ENCODE results near the gene LINC01488.

Gene LINC01488

DNA sequence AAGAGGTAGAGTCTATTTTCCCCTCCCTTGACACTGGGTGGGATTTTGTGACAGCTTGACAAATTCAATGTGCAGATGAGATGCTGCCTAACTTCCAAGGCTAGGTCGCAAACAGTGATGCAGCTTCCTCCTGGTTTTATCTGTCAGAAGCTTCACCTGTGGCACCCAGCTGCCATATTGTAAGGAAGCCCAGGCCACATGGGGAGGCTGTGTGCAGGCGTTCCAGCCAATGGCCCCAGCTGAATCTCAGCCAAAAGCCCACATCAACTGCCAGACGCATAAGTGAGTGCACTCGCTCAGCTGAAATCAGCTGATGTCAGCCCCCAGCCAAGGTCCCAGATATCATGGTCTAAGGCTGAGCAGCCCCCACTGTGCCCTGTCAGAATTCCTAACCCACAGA is 24.8 kb upstream of the LINC01488 start:
- Histone ChIP-seq H3K9me3 (ENCODE audit: insufficient read depth, low read depth, low read length) (0 out of 2 replicates have a peak, but pooled peaks cover 2% of the 10 kb centered on the region), H3K27ac (ENCODE audit: low read depth, low read length) (no peak overlapping the region), H3K4me1 (ENCODE audit: insufficient read depth, low read length) (peaks cover 3% of the 10 kb centered on the region; the same call in 1 of the 2 replicates), H3K4me3 (ENCODE audit: low read length) (no peak overlapping the region), H3K9ac (ENCODE audit: low read depth, low read length) (no peak overlapping the region), H3K36me3 (ENCODE audit: insufficient read depth, low read length) (no peaks in the 10 kb centered on the region), H3K27me3 (ENCODE audit: insufficient read depth, low read length) (no peaks in the 10 kb centered on the region)
- 93% methylated on average over 4 of the region's 4 CpGs for WGBS

DNA sequence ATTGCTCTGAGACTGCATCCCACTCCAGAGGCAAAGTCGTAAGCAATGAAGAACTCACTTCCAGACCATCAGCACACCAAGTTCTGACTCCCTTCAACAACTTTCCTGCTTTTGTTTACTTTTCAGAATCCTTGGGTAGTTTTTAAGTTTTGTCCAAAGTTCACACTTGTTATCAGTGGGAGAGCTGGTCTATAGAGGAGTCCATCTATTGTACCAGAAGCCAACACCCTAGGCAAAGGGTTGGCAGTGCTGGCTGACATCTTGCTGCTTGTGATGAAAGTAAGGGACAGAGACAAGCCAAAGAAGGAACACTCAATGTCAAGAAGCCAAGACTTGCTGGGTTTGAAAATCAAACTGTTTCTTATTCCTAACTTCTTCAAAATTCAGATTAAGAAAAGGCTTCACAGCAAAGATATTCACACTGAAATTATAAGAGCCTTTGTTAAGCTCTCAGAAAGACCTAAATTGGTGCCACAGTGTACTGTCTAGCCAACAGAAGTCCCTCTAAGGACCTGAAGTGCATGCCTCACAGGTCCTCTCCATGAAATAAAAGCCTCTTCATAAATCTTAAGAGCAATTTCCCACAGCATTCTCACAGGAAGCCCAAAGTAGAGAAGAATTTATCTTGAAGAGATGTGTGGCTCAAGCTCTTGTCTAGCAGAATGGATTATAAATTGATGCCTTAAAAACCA is 21.5 kb upstream of the LINC01488 start:
- WGBS, result 90% methylated on average over 1 of the region's 1 CpG
- Histone ChIP-seq H3K36me3 (ENCODE audit: insufficient read depth, low read length) (no peaks in the 10 kb centered on the region), H3K9me3 (ENCODE audit: insufficient read depth, low read depth, low read length) (0 out of 2 replicates have a peak, but pooled peaks cover 2% of the 10 kb centered on the region), H3K4me1 (ENCODE audit: insufficient read depth, low read length) (peaks cover 3% of the 10 kb centered on the region; the same call in 1 of the 2 replicates), H3K27ac (ENCODE audit: low read depth, low read length) (no peak overlapping the region), H3K9ac (ENCODE audit: low read depth, low read length) (no peak overlapping the region), H3K27me3 (ENCODE audit: insufficient read depth, low read length) (no peaks in the 10 kb centered on the region), H3K4me3 (ENCODE audit: low read length) (no peak overlapping the region)

DNA sequence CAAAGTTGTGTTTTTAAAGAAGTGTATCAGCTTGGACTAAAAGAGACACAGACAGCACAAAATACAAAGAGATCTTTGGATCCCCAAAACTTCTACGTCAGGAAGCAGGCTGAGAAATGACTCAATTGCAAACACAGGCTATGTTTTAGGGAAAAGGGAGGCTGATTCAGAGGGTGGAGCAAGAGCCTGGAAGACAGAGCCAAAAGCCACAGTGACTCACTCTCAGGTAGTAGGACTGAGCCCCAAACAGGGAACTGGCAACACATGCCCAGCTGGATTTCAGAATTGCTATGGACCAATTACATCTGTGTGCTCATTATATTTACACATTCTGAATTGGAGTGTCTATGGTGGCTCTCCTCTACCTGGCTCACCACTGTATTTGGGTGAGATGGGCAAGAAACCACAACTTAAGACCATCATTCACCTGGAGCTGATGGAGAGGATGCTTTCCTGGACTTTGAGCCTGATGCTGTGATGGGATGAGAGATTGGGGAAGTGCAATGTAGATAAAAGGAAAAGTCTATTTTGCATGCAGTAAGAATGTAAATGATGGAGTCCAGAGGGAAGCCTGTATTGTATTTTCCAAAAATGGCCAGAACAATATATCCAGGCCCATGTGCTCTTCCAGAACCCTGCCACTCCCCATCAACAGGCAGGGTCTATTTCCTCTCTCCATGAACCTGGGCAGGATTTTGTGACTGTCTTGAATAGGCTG is 20.8 kb upstream of the LINC01488 start:
- H3K27me3 ChIP-seq (ENCODE audit: insufficient read depth, low read length), result no peaks in the 10 kb centered on the region
- H3K27ac ChIP-seq (ENCODE audit: low read depth, low read length), result no peak overlapping the region
- H3K9me3 ChIP-seq (ENCODE audit: insufficient read depth, low read depth, low read length), result 0 out of 2 replicates have a peak, but pooled peaks cover 2% of the 10 kb centered on the region
- H3K4me1 ChIP-seq (ENCODE audit: insufficient read depth, low read length), result peaks cover 3% of the 10 kb centered on the region; the same call in 1 of the 2 replicates
- 94% methylated on average over 1 of the region's 1 CpG for WGBS
- no peak overlapping the region for H3K4me3 ChIP-seq (ENCODE audit: low read length)
- H3K36me3 ChIP-seq (ENCODE audit: insufficient read depth, low read length), result no peaks in the 10 kb centered on the region
- H3K9ac ChIP-seq (ENCODE audit: low read depth, low read length), result no peak overlapping the region

DNA sequence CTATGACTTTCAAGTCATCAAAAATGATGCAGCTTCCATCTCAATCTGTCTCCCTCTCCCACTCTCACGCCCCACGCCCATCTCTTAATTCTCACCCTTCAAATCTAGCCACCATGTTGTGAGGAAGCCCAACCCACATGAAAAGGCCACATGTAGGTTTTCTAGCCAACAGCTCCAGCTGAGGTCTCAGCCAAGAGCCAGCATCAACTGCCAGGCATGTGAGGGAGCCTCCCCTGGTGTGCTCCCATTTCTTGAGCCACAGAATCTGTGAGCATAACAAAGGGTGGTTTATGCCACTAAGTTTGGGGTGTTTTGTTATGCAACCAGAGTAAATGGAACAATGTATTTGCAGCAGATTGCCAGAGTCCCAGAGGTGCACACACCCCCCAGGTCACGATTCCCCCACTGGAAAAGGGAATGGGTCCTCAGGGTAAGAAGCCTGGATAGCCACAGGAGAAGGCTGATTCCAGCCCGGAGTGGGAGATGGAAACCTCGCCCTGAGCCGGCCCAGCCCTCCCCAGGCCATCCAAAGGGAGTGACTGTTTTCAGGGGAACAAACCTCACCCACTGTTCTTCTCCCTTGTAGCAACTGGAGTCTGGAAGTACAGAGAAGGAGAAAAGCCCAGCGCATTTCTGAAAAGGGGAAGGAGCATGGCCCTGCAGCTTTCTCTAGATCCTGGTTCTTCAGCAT is 20.0 kb upstream of the LINC01488 start:
- 87% methylated on average over 7 of the region's 7 CpGs for WGBS
- Histone ChIP-seq H3K27me3 (ENCODE audit: insufficient read depth, low read length) (no peaks in the 10 kb centered on the region), H3K9ac (ENCODE audit: low read depth, low read length) (no peak overlapping the region), H3K27ac (ENCODE audit: low read depth, low read length) (no peak overlapping the region), H3K4me1 (ENCODE audit: insufficient read depth, low read length) (peaks cover 3% of the 10 kb centered on the region; the same call in 1 of the 2 replicates), H3K36me3 (ENCODE audit: insufficient read depth, low read length) (no peaks in the 10 kb centered on the region), H3K4me3 (ENCODE audit: low read length) (no peak overlapping the region), H3K9me3 (ENCODE audit: insufficient read depth, low read depth, low read length) (0 out of 2 replicates have a peak, but pooled peaks cover 2% of the 10 kb centered on the region)

DNA sequence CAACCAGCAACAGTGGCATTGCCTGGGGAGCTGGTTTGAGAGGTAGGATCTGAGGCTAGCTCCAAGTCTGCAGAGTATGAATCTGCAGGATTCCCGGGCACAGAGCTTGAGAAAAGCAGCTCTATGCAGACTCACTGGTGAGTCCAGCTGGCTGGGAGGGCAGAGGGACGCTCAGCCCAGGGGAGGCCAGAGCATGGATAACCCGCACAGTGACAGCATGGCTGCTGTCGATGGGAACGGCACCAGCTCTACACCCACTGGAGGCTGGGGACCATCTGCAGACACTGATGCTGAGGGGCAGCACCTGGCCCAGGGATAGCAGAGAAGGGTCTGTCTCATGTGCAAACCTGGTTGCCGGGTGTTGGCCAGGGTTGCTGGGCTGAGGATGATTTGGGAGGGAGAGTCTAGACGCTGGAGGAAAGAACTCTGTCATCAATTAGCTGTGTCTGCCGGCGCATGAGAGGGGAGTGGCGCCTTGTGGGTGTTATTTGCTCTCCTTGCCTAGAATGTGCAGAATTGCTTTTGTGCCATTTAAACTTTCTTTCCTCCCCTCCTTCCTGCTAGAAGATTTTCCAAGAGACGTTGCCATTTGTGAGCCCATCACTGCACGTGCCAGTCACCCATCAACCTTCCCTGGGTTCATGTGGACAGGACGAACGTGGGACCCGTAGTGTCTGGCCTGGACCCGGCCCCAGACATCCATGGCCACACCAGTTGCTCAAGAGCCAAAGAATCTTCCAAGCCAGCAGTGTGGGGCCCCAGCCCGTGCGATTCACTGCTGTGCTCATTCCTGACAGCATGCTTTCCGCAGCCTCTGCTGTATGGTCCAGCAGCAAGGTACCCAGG is 19.1 kb upstream of the LINC01488 start:
- no peaks in the 10 kb centered on the region for H3K27me3 ChIP-seq (ENCODE audit: insufficient read depth, low read length)
- WGBS, result 93% methylated on average over 19 of the region's 19 CpGs
- no peak overlapping the region for H3K9ac ChIP-seq (ENCODE audit: low read depth, low read length)
- peaks cover 3% of the 10 kb centered on the region; the same call in 1 of the 2 replicates for H3K4me1 ChIP-seq (ENCODE audit: insufficient read depth, low read length)
- H3K27ac ChIP-seq (ENCODE audit: low read depth, low read length), result no peak overlapping the region
- 0 out of 2 replicates have a peak, but pooled peaks cover 2% of the 10 kb centered on the region for H3K9me3 ChIP-seq (ENCODE audit: insufficient read depth, low read depth, low read length)
- no peaks in the 10 kb centered on the region for H3K36me3 ChIP-seq (ENCODE audit: insufficient read depth, low read length)
- no peak overlapping the region for H3K4me3 ChIP-seq (ENCODE audit: low read length)

DNA sequence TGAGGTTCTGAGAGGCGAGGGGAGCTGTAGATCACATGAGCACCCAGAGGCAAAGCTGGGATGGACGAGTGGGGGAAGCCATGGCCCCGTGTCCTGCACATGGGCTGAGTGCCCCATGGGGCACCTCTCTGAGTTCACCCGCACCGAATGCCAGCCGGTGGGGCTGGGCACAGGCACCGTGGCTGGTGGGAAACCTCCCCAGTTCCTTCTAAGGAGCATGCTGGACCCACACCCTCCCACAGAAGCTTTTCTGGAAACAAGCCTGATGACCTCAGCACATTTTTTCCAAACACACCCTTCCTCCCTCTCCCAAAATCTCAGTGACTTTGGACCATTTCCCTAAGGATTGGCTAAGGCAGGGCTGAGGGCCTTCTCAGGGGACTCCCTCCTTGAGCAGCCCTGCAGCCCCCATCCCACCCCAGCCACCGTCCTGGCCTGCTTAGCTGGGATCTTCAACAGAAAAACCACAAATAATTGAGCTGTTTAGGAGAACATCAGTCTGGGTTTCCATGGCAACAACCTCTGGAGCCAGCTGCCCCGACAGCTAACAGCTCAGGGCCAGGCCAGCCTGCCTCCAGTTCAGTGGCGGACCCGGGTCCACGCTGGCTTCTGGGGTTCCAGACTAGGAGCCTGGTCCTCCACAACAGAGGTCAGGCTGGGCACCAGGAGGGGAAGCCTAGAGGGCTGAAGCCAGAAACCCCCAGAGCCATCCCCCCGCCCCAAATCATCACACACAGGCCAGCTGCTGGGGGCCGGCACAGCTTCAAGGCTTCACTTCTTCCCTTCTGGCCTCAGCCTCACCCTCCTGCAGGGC is 18.1 kb upstream of the LINC01488 start:
- Histone ChIP-seq H3K9ac (ENCODE audit: low read depth, low read length) (no peak overlapping the region), H3K4me3 (ENCODE audit: low read length) (no peak overlapping the region), H3K27ac (ENCODE audit: low read depth, low read length) (no peak overlapping the region), H3K9me3 (ENCODE audit: insufficient read depth, low read depth, low read length) (0 out of 2 replicates have a peak, but pooled peaks cover 2% of the 10 kb centered on the region), H3K36me3 (ENCODE audit: insufficient read depth, low read length) (no peaks in the 10 kb centered on the region), H3K4me1 (ENCODE audit: insufficient read depth, low read length) (peaks cover 3% of the 10 kb centered on the region; the same call in 1 of the 2 replicates), H3K27me3 (ENCODE audit: insufficient read depth, low read length) (no peaks in the 10 kb centered on the region)
- 86% methylated on average over 14 of the region's 14 CpGs for WGBS

DNA sequence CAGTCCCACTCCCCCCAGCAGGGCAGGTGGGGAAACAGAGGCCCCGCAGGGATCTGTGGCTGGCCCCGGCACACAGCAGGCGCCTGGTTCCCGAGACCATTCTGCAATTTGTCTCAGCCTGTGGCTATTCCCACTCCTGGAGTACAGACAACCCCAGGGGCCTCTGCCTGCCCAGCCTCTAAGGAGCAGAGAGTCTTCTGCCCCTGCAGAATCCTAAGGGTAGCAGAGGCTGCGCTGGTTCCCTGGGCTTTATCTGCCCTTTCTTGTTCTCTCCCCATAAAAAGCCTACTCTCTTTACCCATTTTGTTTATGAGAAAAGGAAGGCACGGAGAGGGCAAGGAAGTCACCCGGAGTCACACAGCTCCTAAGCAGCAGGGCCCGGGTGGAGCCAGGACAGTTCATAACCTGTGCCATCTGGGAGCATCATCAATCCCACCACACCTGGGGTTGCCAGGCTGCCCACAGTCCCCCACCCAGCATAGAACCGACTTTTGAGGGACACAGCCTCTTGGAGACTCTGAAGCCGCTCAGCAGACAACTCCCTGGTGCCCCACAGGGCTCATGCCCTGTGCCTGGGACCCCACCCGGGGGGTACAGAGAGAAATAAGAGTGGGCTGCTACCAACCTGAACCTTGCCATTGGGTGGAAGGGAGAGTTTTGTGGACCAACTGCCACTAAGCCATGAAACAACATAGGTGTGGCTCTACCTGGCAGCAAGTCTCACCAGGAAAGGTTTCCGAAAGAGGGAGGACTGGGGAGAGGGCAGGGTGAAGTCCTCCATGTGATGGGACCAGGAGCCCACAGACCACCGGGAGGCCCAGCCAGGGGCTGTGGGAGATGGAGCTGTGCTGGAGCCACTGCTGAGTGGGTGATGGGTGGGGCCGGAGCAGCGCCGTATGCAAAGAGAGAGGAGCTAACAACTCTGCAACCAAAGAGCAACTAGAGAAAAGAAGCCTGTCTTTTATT is 17.2 kb upstream of the LINC01488 start:
- Histone ChIP-seq H3K4me1 (ENCODE audit: insufficient read depth, low read length) (peaks cover 3% of the 10 kb centered on the region; the same call in 1 of the 2 replicates), H3K27me3 (ENCODE audit: insufficient read depth, low read length) (no peaks in the 10 kb centered on the region), H3K4me3 (ENCODE audit: low read length) (no peak overlapping the region), H3K9me3 (ENCODE audit: insufficient read depth, low read depth, low read length) (0 out of 2 replicates have a peak, but pooled peaks cover 2% of the 10 kb centered on the region), H3K36me3 (ENCODE audit: insufficient read depth, low read length) (no peaks in the 10 kb centered on the region), H3K27ac (ENCODE audit: low read depth, low read length) (no peak overlapping the region), H3K9ac (ENCODE audit: low read depth, low read length) (no peak overlapping the region)
- WGBS, result 90% methylated on average over 16 of the region's 16 CpGs

DNA sequence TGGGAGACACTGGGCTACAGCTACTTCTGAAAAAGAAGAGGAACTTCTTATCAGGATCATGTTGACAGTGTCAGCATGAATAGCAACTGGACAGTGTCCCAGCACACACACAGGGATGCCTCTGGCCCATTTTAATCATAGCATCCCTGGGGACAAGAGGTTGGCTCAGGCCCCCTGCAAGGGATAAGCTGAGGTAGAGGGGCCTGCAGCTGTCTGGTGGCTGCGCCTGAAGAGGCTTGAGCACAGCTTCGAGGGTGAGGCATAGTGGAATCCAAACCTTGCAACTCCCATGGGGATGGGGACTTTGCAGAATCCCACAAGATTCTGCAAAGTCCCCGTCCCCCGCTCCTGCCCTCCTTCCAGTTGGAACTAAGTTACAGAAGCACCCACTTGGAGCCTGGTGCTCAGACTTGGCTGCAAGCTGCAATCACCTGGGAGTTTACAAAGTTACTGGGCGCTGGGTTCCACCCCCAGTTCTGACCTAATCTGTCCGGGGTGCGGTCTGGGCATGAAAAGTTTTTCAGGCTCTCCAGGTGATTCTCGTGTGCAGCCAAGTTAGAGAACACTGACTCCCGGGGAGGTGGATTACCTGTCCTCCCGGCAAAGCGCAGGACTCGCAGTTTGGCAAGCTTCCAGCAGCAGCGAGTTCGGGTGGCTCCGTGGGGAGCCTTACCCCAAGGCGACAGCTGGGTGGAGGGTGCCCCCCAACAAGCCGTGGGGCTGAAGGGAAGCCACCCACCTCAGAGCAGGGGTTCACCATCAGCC is 16.0 kb upstream of the LINC01488 start:
- peaks cover 2% of the 10 kb centered on the region; the same call in 1 of the 2 replicates for H3K27me3 ChIP-seq (ENCODE audit: insufficient read depth, low read length)
- H3K9me3 ChIP-seq (ENCODE audit: insufficient read depth, low read depth, low read length), result 0 out of 2 replicates have a peak, but pooled peaks cover 2% of the 10 kb centered on the region
- 95% methylated on average over 17 of the region's 17 CpGs for WGBS
- peaks cover 3% of the 10 kb centered on the region; the same call in 1 of the 2 replicates for H3K4me1 ChIP-seq (ENCODE audit: insufficient read depth, low read length)
- H3K27ac ChIP-seq (ENCODE audit: low read depth, low read length), result no peak overlapping the region
- no peaks in the 10 kb centered on the region for H3K36me3 ChIP-seq (ENCODE audit: insufficient read depth, low read length)
- no peak overlapping the region for H3K4me3 ChIP-seq (ENCODE audit: low read length)
- H3K9ac ChIP-seq (ENCODE audit: low read depth, low read length), result no peak overlapping the region

DNA sequence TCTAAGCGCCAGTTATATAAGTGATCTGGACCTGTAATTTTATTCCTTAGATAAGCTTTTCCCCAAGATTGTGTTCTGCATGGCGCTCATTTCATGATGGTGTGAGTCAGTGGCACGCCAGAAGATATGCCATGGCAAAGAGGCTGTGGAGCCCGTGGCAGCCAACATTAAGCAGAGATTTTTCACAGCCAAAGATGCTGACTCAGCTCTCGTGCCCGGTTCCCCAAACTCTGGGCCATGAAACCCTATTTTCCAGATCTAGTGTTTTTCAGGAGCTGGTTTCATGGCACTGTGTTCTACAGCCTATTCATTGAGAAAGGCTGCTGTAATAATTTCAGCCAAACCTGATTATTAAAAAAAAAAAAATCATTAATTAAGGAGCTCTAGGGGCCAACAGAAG is 15.4 kb upstream of the LINC01488 start:
- Histone ChIP-seq H3K4me3 (ENCODE audit: low read length) (no peak overlapping the region), H3K9me3 (ENCODE audit: insufficient read depth, low read depth, low read length) (no peaks in the 10 kb centered on the region), H3K27me3 (ENCODE audit: insufficient read depth, low read length) (peaks cover 2% of the 10 kb centered on the region; the same call in 1 of the 2 replicates), H3K27ac (ENCODE audit: low read depth, low read length) (no peak overlapping the region), H3K9ac (ENCODE audit: low read depth, low read length) (no peak overlapping the region), H3K4me1 (ENCODE audit: insufficient read depth, low read length) (peaks cover 3% of the 10 kb centered on the region; the same call in 1 of the 2 replicates), H3K36me3 (ENCODE audit: insufficient read depth, low read length) (no peaks in the 10 kb centered on the region)
- 95% methylated on average over 6 of the region's 6 CpGs for WGBS

Data from HUES64 (cell line).